Lower leg skin (tissue), 3 donors: ENCODE data around the gene STIM1.

ENCODE experiments used
- POLR2A ChIP-seq, 2 donors: fragments of 450-650 bp; IDR thresholded peaks; one replicate each; pipeline ENCODE4 v1.6.1; 2016 to 2017; ENCODE audit warnings: antibody characterized with exemption in 2 of 2, mild to moderate bottlenecking in 1 of 2, moderate library complexity in 1 of 2
- TF ChIP-seq, protein P1 (sequence below), 3 donors: fragments of 450-650 bp; IDR thresholded peaks; one replicate each; pipeline ENCODE4 v1.5.1; 2016; ENCODE audit warnings: antibody characterized with exemption in 3 of 3, mild to moderate bottlenecking in 3 of 3, moderate library complexity in 2 of 3

DNA sequence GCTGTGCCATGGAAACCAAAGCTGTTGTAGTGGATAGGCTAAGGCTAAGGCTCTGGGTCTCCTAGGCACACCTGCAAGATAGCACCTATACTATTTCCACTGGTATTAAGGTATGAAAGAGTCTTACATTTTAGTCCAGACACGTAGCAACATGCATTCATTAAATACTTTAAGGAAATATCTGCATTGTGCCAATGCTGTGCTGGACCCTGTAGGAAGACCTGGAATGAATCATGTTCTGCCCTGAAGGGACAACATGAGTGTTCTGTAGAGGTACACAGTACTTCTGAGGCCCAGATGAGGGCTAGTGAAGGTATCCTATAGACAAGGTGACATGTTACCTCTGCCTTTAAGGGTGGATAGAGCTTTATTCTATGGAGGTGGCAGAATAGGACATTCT, 204.0 kb downstream of the STIM1 start:
- TF ChIP-seq, protein P1, sequence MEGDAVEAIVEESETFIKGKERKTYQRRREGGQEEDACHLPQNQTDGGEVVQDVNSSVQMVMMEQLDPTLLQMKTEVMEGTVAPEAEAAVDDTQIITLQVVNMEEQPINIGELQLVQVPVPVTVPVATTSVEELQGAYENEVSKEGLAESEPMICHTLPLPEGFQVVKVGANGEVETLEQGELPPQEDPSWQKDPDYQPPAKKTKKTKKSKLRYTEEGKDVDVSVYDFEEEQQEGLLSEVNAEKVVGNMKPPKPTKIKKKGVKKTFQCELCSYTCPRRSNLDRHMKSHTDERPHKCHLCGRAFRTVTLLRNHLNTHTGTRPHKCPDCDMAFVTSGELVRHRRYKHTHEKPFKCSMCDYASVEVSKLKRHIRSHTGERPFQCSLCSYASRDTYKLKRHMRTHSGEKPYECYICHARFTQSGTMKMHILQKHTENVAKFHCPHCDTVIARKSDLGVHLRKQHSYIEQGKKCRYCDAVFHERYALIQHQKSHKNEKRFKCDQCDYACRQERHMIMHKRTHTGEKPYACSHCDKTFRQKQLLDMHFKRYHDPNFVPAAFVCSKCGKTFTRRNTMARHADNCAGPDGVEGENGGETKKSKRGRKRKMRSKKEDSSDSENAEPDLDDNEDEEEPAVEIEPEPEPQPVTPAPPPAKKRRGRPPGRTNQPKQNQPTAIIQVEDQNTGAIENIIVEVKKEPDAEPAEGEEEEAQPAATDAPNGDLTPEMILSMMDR (IDR thresholded peaks at IDR 0.05): no peak
- no peak for TF ChIP-seq POLR2A (IDR thresholded peaks at IDR 0.05)
